CD4-positive, alpha-beta T cell treated with Interleukin-10 for 1 hour (primary cell): ENCODE measurements around the gene COX4I1.
A peak's percentile ranks its signal among the peaks of the same experiment; 100 is the strongest.
"Not testable (repeated sequence)": the region's sequence is repeated elsewhere in the genome, so short reads cannot be mapped to it uniquely, and the experiment has no call there.

Experiments
- DNase-seq: peaks from one replicate; pipeline ENCODE4 v3.0.0-alpha.2; 2020

Gene COX4I1

DNA sequence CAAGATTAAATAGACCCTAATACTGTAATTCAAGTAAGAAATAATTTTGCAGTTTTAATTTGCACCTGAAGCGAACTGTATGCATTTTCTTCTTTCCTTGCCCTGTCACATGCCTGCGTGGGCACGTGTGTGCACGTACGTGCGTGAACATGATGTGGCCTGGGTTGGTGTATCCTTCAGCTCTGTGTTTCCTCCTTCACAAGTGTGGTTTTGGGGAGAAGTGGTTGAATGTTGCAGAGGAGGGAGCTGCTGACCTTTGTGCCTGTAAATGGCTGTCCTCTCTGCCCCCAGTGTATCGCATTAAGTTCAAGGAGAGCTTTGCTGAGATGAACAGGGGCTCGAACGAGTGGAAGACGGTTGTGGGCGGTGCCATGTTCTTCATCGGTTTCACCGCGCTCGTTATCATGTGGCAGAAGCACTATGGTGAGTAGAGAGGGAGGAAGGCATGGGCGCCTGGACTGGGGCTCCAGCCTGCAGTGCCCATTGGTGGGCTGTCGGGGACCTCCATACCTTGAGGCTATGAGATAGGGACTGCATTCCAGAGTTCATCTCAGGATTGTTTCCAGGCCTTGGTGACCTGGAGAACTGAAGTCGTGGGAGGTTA, 6.0 kb downstream of the COX4I1 start:
- DNase-seq: no peak

DNA sequence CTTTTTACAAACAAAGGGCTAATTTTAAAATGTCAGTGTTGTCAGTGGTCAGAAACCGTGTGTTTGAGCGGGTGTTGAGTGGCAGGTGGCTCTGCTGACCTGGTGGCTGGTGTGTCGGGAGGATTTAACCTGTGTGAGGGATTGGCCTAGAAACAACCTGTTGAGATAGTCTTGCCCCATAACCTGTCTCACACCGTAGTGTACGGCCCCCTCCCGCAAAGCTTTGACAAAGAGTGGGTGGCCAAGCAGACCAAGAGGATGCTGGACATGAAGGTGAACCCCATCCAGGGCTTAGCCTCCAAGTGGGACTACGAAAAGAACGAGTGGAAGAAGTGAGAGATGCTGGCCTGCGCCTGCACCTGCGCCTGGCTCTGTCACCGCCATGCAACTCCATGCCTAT, 7.0 kb downstream of the COX4I1 start:
- no peak for DNase-seq

GRCh38 chr16:85807340-85807739, 7.8 kb downstream of the COX4I1 start:
- not testable (repeated sequence) for DNase-seq

GRCh38 chr16:85808104-85808503, 8.6 kb downstream of the COX4I1 start:
- DNase-seq: not testable (repeated sequence)

DNA sequence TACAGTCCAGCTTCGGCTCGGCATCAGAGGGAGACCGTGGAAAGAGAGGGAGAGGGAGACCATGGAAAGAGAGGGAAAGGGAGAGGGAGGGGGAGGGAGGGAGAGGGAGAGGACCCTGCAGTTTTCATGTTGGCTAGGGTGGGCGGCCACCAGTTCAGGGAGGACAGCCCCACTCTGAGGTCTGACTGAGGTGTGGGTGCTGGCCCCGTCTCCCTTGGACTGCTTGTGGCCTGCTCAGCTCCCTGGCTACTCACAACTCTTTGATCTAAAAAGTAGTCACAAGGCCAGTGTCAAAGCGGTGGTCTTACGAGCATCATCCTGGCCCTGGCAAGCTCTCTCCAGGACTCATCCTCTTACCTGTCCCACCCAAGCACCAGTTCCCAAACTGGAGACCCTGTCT, 9.4 kb downstream of the COX4I1 start:
- no peak for DNase-seq

- no peak for DNase-seq
Observed at GRCh38 chr16:85809645-85810044, 10.2 kb downstream of the COX4I1 start.

DNA sequence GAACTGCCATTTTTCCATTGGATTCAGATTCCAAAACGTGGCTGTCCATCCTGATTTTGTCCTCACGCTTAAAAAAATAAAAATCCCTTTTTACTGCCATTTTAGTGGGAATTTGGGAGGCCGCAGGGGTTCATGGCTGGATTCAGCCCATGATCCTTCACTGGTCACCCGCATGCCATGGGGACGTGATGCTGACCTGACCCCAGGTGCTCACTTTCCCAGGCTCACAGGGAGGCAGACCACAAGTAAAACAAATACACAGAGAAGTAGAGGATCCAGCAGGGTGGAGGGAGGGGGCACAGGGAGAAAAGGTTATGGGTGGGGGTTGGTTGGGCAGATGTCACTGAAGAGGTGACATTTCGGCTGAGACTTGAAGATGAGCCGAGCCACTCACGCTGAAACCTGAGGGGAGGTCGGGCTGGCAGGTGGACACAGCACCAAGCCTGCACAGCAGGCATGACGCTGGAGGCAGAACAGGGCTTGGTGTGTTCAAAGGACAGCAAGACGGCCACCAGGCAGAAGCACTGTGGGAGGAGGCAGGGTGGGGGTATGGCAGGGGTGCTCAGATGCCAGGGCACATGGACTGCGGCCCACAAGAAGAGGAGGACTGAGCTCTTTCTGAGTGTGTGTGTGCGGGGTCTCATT, 10.7 kb downstream of the COX4I1 start:
- no peak for DNase-seq

- no peak for DNase-seq
Observed at GRCh38 chr16:85810742-85811115, 11.2 kb downstream of the COX4I1 start.

GRCh38 chr16:85812031-85812807, 12.7 kb downstream of the COX4I1 start:
- DNase-seq: no peak

GRCh38 chr16:85812811-85813700, 13.6 kb downstream of the COX4I1 start:
- DNase-seq: no peak

DNA sequence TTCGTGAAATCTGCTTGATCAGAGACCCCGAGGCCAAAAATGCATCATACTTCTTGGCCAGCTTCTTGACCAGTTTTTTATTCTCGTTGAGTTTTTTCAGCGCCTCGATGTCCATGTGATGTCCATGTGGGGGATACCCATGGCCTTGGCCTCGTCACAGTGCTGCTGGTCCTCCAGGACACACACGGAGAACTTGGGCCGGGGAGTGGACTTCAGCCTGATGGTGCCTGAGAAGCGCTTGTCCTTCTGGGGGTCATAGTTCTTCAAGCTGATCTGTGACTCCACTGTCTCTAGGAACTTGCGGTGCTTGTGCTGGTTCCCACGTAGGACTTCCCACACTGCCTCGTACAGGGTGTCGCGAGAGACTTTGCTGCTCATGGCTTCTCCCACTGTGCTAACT, 16.7 kb downstream of the COX4I1 start:
- DNase-seq: no peak

- not testable (repeated sequence) for DNase-seq
Observed at GRCh38 chr16:85817195-85817594, 17.7 kb downstream of the COX4I1 start.

DNA sequence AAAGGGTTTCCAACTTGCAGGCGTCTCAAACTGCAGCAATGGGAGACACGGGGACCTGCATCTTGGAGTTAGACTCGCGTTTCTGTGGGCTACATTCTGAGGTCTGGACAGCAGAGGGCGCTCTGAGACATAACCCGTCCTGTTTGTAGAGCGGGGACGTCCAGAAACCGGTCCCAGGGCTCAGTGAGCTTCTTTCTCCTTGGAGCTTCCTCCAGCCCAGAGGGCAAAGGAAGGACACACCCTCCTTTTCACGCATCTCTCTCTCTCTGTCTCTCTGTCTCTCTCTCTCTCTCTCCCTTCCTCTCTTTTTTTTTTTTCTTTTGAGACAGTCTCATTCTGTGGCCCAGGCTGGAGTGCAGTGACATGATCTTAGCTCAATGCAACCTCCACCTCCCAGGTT, 19.8 kb downstream of the COX4I1 start:
- DNase-seq: peak; percentile 83

DNA sequence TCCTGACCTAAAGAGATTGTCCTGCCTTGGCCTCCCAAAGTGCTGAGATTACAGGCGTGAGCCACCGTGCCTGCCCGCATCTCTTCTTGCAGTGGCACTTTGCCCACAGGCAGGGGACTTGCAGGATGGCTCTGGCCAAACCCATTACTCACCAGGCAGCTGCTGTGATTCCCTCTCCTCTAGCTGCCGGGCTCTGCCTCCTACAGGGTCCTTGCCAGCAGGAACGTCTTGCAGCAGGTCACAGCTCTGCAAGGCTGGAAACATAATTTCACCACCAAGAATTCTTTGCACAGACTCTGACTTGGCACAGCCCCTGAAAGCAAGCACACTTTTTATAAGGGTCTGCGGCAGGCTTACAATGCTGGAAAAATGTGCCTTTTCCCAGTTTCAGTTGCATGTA, 20.3 kb downstream of the COX4I1 start:
- DNase-seq: no peak

DNA sequence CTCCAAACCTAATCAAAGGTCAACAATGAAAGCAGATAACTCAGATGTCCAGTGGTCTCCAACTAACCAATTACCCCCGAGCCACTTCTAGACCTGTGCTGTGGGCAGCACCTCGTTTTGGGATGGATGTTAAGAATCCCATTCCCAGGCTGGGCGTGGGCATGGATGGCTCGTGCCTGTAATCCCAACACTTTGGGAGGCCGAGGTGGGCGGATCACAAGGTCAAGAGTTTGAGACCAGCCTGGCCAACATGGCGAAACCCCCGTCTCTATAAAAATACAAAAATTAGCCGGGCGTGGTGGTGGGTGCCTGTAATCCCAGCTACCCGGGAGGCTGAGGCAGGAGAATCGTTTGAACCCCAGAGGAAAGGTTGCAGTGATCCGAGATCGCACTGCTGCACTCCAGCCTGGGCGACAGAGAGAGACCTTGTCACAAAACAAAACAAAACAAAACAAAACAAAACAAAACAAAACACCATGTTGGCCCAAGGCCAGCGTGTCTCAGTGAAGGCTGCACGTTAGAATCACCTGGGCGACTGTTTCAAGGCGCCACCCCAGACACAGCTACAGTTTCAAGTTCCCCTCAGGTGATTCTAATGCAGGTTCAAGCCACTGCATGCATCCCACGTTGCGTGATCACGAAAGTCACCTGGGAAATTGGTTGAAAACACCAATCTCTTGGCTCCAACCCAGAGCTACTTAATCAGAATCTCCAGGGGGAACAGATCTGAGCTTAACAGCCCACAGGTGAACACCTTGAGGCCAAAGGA, 21.3 kb downstream of the COX4I1 start:
- no peak for DNase-seq

GRCh38 chr16:85821390-85822135, 22.1 kb downstream of the COX4I1 start:
- peak; percentile 76 for DNase-seq

DNA sequence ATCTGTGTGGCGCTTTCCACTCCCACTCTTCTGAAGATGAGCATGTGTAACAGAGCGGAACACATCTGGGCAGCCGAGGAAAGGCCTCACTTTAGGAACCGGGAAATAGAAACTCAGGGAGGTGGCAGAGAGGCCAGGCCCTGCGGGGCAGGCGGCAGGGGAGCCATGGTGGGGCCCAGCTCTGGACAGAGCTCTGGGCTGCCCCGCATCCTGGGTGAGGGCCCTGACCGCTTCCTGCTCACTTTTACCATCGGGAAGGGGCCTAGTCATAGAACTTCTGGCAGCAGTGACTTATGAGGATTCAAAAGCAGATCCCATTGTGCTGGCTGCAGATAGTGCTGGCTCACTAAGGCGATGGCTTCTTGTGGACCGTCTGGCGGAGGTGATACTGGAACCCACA, 22.6 kb downstream of the COX4I1 start:
- DNase-seq: no peak

- no peak for DNase-seq
Observed at GRCh38 chr16:85823328-85823920, 23.9 kb downstream of the COX4I1 start.

DNA sequence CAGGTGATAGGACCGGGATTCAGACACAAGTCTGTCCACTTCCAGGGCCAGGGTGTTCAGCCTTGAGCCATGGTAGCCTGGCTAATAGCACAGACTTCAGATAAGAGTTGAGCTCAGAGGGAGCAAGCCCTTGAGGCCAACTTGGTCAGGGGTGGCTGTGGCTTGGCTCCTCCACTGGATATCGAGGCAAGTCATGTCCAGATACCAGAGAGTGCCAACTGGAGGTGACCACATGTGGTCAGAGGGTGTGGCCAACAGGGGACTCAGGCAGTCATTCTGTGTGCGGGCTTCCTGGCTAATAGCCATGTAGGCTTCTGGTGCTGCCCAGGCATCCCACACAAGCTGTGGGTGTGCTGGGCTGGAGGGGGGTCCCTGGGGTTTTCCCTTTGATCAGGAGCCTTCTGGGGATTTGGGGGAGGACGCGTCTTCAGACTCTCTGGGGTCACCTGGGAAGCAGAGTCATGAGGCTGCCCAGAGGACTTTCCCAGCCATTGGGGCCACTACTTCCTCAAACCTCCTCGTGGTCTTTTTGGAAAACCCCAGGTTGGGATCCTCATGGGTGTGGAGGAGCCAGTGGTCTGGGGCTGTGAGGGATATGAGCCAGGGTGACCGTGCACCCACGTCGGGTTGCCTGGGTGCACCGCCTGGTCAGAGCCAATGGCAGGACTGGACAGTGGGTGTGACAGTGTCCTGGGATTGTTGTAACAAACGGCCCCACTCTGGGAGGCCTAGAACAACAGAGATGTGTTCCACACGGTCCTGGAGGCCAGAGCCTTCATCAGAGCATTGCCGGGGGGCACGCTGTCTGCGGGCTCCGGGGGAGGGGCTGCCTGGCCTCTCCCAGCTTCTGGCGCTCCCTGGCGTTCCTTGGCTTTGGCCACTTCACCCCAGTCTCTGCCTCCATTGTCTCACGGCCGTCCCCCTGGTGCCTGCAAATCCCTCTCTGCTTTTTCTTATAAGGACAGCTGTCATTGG, 25.0 kb downstream of the COX4I1 start:
- no peak for DNase-seq

DNA sequence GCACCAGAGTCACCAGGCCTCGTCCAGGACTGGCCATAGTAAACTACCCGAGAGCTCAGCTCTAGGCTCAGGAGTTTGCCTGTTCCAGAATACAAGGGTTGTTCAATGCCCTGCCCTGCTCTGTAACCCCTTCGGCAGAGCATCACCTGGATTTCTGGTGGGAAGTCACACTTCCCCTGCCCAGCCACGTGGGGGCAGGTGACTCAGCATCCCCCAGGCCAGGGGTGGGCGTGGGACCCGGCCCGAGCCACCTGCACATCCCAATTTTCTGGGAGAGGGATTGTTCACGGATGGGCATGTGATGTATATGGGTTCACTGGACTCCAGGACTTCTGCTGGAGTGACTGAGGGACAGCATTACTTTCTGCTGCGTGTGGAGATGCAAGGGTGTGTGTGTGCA, 25.8 kb downstream of the COX4I1 start:
- no peak for DNase-seq
